OCI-LY1 (cell line): Measurements from ENCODE around the gene FAM47E.

Experiments
- CTCF ChIP-seq: fragments of 200-600 bp; sonication (generic), shearing (Covaris generic); IDR thresholded peaks from 2 replicates; pipeline ENCODE4 v1.5.1; 2017; ENCODE audit warnings: mild to moderate bottlenecking, antibody characterized with exemption, low read length, moderate library complexity, mixed read lengths
- EZH2 ChIP-seq: fragments of 200-600 bp; sonication (generic), shearing (Covaris generic); IDR thresholded peaks from 2 replicates; pipeline ENCODE4 v1.8.0; 2017; ENCODE audit warnings: borderline replicate concordance, mixed run types, mild to moderate bottlenecking, antibody characterized with exemption, low read length, moderate library complexity, mixed read lengths

GRCh38 chr4:76296286-76296820 is 44.8 kb downstream of the FAM47E start:
- TF ChIP-seq CTCF = no peak
- TF ChIP-seq EZH2 = no peak
